Mucosa of descending colon (tissue), 3 donors: ENCODE data around the gene HNRNPLL. TPM values are rescaled to one million over a fixed set of nuclear protein-coding genes. Genes with fewer than 3 reads are reported as not detected.

Experiments
- ATAC-seq: fragments of 200-7000 bp; cut with Tn5 transposase; one replicate; pipeline ENCODE4 v1.9.1; 2020; ENCODE audit warnings: mild to moderate bottlenecking, moderate library complexity
- DNase-seq, 3 donors: peaks; one replicate each; pipeline ENCODE4 v3.0.0-alpha.2; 2020
- H3K36me3 ChIP-seq: fragments of 200-600 bp; one replicate; pipeline ENCODE4 v1.8.0; 2021; ENCODE audit warnings: low read depth, mild to moderate bottlenecking
- H3K4me1 ChIP-seq: fragments of 200-600 bp; one replicate; pipeline ENCODE4 v1.8.0; 2021; ENCODE audit warnings: low read depth, mild to moderate bottlenecking
- H3K4me3 ChIP-seq: fragments of 200-600 bp; one replicate; pipeline ENCODE4 v1.8.0; 2021; ENCODE audit warnings: mild to moderate bottlenecking
- H3K9me3 ChIP-seq: fragments of 200-600 bp; one replicate; pipeline ENCODE4 v1.8.0; 2021; ENCODE audit warnings: mild to moderate bottlenecking
- CTCF ChIP-seq: fragments of 200-600 bp; IDR thresholded peaks from one replicate; pipeline ENCODE4 v1.8.0; 2022; ENCODE audit warnings: antibody characterized with exemption, mild to moderate bottlenecking
- intact Hi-C, 2 donors: fragments of 100-400 bp; cut with DNase I in 1 of 2; cut with micrococcal nuclease in 1 of 2; formaldehyde crosslinking; loops; one replicate each; pipeline versions ENCODE4 v1.11.0 to v1.11.1; 2022; cut with DNase I, micrococcal nuclease
- total RNA-seq, 3 donors: library from RNA; stranded (reverse); fragmentation: NEBNext Ultra II Directional in 2 of 3; extraction: Animal tissue kit (Norgen Biotek cat#: 25700) in 2 of 3; gene quantifications; one replicate each; pipeline versions ENCODE4 v1.2.1 to v1.2.4, GENCODE V29; 2021 to 2023
- donor health status: DM: no; HTN: no; CAD: no; lungs with moderate emphysema.
- donor health status: DM: no; HTN: no; CAD: no.
- donor health status: DM: no; HTN: yes; CAD: no.

HNRNPLL gene
- total RNA-seq, 3 donors from 2014 or later: 45.5 to 68.2 (median 49.6) TPM

GRCh38 chr2:38581193-38582147 is 21.3 kb downstream of the HNRNPLL start:
- Histone ChIP-seq H3K36me3 (no peaks in the 10 kb centered on the region), H3K9me3 (no peaks in the 10 kb centered on the region), H3K4me3 (no peak overlapping the region), H3K4me1 (peaks cover 4% of the 10 kb centered on the region)
- intact Hi-C loops: loop anchor here in 1 of 2 donors (10.0 kb wide), 1 partner anchor 143 kb away; no protein-coding TSS in a partner anchor
- DNase-seq: peak in 1 of 3 donors; percentile 56
- TF ChIP-seq CTCF: peak; percentile 27
- peak; percentile 85 for ATAC-seq

GRCh38 chr2:38580115-38580636 is 22.6 kb downstream of the HNRNPLL start:
- no peak for TF ChIP-seq CTCF
- ATAC-seq: no peak
- DNase-seq: no peak
- H3K36me3 ChIP-seq: no peaks in the 10 kb centered on the region
- no peak overlapping the region for H3K4me3 ChIP-seq
- no peaks in the 10 kb centered on the region for H3K9me3 ChIP-seq
- H3K4me1 ChIP-seq: peaks cover 4% of the 10 kb centered on the region
- intact Hi-C loops: loop anchor here in 1 of 2 donors (10.0 kb wide), 1 partner anchor 145 kb away; no protein-coding TSS in a partner anchor

GRCh38 chr2:38578832-38579231 is 23.9 kb downstream of the HNRNPLL start:
- ATAC-seq: peak; percentile 95
- no peak for DNase-seq
- TF ChIP-seq CTCF: no peak
- no peak overlapping the region for H3K4me3 ChIP-seq
- intact Hi-C loops: no loop called here
- no peaks in the 10 kb centered on the region for H3K36me3 ChIP-seq
- peaks cover 4% of the 10 kb centered on the region for H3K4me1 ChIP-seq
- no peaks in the 10 kb centered on the region for H3K9me3 ChIP-seq

- no peak overlapping the region for H3K4me3 ChIP-seq
- peaks cover 5% of the 10 kb centered on the region for H3K36me3 ChIP-seq
- no peak for TF ChIP-seq CTCF
- DNase-seq (no peak), ATAC-seq (no peak)
- H3K9me3 ChIP-seq: no peaks in the 10 kb centered on the region
- intact Hi-C loops: no loop called here
- H3K4me1 ChIP-seq: peaks cover 4% of the 10 kb centered on the region
Observed at GRCh38 chr2:38574278-38574677, 28.4 kb downstream of the HNRNPLL start.

- intact Hi-C loops: no loop called here
- Histone ChIP-seq H3K36me3 (peaks cover 9% of the 10 kb centered on the region), H3K4me3 (no peak overlapping the region), H3K9me3 (no peaks in the 10 kb centered on the region), H3K4me1 (no peaks in the 10 kb centered on the region)
- no peak for ATAC-seq
- TF ChIP-seq CTCF: no peak
- no peak for DNase-seq
Observed at GRCh38 chr2:38572167-38572566, 30.6 kb downstream of the HNRNPLL start.
